WERI-Rb-1 (cell line): ENCODE results near the gene RBMS3.

Source experiments
- DNase-seq: peaks from one replicate; pipeline ENCODE4 v3.0.0-alpha.2; 2020
- H3K27ac ChIP-seq: fragments of 250-450 bp; sonication (Bioruptor Pico); 2 replicates; pipeline ENCODE4 v1.5.1; 2020; ENCODE audit warnings: mild to moderate bottlenecking, moderate library complexity
- H3K27me3 ChIP-seq: fragments of 250-450 bp; sonication (Bioruptor Pico); 2 replicates; pipeline ENCODE4 v1.5.1; 2021; ENCODE audit warnings: mild to moderate bottlenecking, low read depth, moderate library complexity; ENCODE audit not compliant: insufficient read depth, severe bottlenecking
- H3K36me3 ChIP-seq: fragments of 250-450 bp; sonication (Bioruptor Pico); 2 replicates; pipeline ENCODE4 v1.5.1; 2020; ENCODE audit warnings: mild to moderate bottlenecking, moderate library complexity
- H3K4me3 ChIP-seq: 2 replicates; pipeline ENCODE4 v1.5.1; 2011; ENCODE audit warnings: low read depth, mild to moderate bottlenecking, control low read depth, low read length
- H3K9me3 ChIP-seq: fragments of 250-450 bp; sonication (Bioruptor Pico); 2 replicates; pipeline ENCODE4 v1.5.1; 2021; ENCODE audit warnings: mild to moderate bottlenecking, moderate library complexity; ENCODE audit not compliant: severe bottlenecking
- CTCF ChIP-seq: IDR thresholded peaks from 2 replicates; pipeline ENCODE4 v1.5.1; 2011; ENCODE audit warnings: low read depth, mild to moderate bottlenecking, control low read depth, inconsistent platforms, low read length

RBMS3 gene

GRCh38 chr3:29898171-29898965, 617.5 kb downstream of the RBMS3 start:
- no peak overlapping the region for H3K27ac ChIP-seq
- no peaks in the 10 kb centered on the region for H3K27me3 ChIP-seq
- no peaks in the 10 kb centered on the region for H3K36me3 ChIP-seq
- DNase-seq: no peak
- no peak overlapping the region for H3K4me3 ChIP-seq
- no peak for TF ChIP-seq CTCF
- no peaks in the 10 kb centered on the region for H3K9me3 ChIP-seq

- Histone ChIP-seq H3K27ac (no peak overlapping the region), H3K36me3 (no peaks in the 10 kb centered on the region), H3K27me3 (no peaks in the 10 kb centered on the region), H3K4me3 (no peak overlapping the region), H3K9me3 (no peaks in the 10 kb centered on the region)
- TF ChIP-seq CTCF: no peak
- no peak for DNase-seq
Observed at GRCh38 chr3:29899021-29899420, 618.1 kb downstream of the RBMS3 start.

GRCh38 chr3:29901097-29901496, 620.2 kb downstream of the RBMS3 start:
- no peak for DNase-seq
- Histone ChIP-seq H3K27me3 (no peaks in the 10 kb centered on the region), H3K36me3 (no peaks in the 10 kb centered on the region), H3K27ac (no peak overlapping the region), H3K4me3 (no peak overlapping the region), H3K9me3 (no peaks in the 10 kb centered on the region)
- no peak for TF ChIP-seq CTCF

GRCh38 chr3:29903600-29903999, 622.7 kb downstream of the RBMS3 start:
- H3K27me3 ChIP-seq: no peaks in the 10 kb centered on the region
- no peak overlapping the region for H3K4me3 ChIP-seq
- H3K27ac ChIP-seq: no peak overlapping the region
- no peaks in the 10 kb centered on the region for H3K36me3 ChIP-seq
- H3K9me3 ChIP-seq: no peaks in the 10 kb centered on the region
- no peak for TF ChIP-seq CTCF
- no peak for DNase-seq

- Histone ChIP-seq H3K36me3 (no peaks in the 10 kb centered on the region), H3K4me3 (no peak overlapping the region), H3K27ac (no peak overlapping the region), H3K9me3 (no peaks in the 10 kb centered on the region), H3K27me3 (no peaks in the 10 kb centered on the region)
- DNase-seq: no peak
- no peak for TF ChIP-seq CTCF
Observed at GRCh38 chr3:29906906-29907305, 626.0 kb downstream of the RBMS3 start.
